ENCODE measurements around the gene XNDC1N. TPM values are rescaled to one million over a fixed set of nuclear protein-coding genes. Genes with fewer than 3 reads are reported as not detected.

Gene XNDC1N
- total and polyA plus RNA-seq, 8 donors = 5.6 to 9.9 (median 8.2) TPM

DNA sequence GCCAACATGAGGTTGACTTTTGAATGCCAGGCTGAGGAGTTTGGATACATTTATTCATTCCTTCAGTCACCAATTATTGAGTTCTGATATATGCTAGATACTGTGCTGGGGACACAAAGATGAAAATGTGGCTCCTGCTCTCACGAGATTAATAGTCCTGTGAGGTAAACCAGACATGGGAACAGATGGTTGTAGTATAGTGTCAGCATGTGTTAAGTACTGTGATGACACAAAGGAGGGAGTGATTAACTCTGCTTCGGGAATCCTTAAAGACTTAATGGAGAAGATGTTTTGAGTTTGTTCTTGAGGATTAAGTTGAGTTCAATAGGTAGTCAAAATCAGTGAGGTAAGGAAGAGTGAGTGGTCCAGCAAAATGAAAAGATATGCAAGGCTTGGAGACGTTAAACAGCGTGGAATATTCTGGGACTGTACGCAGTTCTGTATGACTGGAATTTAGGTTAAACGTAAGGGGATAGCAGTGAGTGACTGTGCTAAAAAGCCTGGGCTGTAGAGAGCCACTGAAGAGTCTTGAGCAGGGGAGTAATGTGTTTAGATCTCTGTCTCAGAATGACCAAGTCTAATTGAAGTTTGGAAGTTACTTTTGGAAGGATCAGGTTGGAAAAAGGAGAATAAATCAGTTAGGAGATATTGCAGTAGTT is 12.3 kb upstream of the XNDC1N start:
- no peaks in the 10 kb centered on the region for H3K27me3 ChIP-seq
- DNase-seq (no peak), ATAC-seq (no peak)
- H3K9me3 ChIP-seq = no peaks in the 10 kb centered on the region
- peaks cover 0 to 10% of the 10 kb centered on the region in 2 donors for H3K36me3 ChIP-seq
- intact Hi-C loops (cut with DNase I) = no loop called here
- no peak overlapping the region for H3K4me3 ChIP-seq
- TF ChIP-seq, protein P1, sequence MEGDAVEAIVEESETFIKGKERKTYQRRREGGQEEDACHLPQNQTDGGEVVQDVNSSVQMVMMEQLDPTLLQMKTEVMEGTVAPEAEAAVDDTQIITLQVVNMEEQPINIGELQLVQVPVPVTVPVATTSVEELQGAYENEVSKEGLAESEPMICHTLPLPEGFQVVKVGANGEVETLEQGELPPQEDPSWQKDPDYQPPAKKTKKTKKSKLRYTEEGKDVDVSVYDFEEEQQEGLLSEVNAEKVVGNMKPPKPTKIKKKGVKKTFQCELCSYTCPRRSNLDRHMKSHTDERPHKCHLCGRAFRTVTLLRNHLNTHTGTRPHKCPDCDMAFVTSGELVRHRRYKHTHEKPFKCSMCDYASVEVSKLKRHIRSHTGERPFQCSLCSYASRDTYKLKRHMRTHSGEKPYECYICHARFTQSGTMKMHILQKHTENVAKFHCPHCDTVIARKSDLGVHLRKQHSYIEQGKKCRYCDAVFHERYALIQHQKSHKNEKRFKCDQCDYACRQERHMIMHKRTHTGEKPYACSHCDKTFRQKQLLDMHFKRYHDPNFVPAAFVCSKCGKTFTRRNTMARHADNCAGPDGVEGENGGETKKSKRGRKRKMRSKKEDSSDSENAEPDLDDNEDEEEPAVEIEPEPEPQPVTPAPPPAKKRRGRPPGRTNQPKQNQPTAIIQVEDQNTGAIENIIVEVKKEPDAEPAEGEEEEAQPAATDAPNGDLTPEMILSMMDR (IDR thresholded peaks at IDR 0.05) = no peak
- H3K4me1 ChIP-seq = peaks cover 0 to 7% of the 10 kb centered on the region in 2 donors
- no peak overlapping the region for H3K27ac ChIP-seq

DNA sequence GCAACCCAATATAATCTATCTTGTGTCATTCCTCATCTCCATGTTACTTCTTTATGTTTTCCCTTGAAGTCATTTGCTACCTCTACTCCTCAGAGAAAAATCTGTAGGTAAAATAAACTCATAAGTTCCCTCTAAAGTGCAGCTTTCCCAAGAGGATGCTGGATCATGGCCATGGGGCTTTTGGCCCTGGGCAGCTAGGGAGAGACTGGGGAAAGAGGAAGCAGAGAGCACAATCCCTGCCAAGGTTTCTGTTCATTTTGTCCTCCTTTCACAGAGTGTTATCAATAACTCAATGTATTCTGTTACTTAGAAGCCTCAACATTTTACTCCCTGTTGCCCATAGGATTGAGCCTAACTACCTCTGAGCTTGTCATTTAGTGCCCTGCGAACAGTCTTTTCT is 9.4 kb upstream of the XNDC1N start:
- Histone ChIP-seq H3K27me3 (no peaks in the 10 kb centered on the region), H3K9me3 (no peaks in the 10 kb centered on the region), H3K4me3 (no peak overlapping the region), H3K27ac (no peak overlapping the region), H3K36me3 (peaks cover 0 to 10% of the 10 kb centered on the region in 2 donors), H3K4me1 (peaks cover 0 to 7% of the 10 kb centered on the region in 2 donors)
- intact Hi-C loops (cut with DNase I) = no loop called here
- DNase-seq (no peak), ATAC-seq (no peak)
- TF ChIP-seq, protein P1 (IDR thresholded peaks at IDR 0.05) = no peak

DNA sequence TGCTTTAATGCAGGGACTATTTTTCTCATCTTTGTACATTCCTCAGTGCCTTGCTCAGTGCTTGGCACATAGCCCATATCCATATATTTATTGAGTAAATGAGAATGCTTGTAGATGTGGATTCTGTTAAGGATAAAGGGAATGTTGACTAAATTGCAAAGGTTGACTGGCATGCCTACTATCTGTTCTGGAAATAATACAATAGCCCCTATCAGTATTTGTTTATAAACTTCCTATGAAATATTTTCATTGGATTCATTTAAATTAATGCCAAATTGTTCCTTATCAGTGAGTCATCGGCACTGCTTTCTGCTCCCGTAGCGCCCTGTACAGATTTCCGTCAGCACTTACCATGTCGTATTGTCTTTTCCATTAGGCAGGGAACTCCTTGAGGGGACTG is 8.4 kb upstream of the XNDC1N start:
- TF ChIP-seq, protein P1 (IDR thresholded peaks at IDR 0.05) = no peak
- no peaks in the 10 kb centered on the region for H3K9me3 ChIP-seq

DNA sequence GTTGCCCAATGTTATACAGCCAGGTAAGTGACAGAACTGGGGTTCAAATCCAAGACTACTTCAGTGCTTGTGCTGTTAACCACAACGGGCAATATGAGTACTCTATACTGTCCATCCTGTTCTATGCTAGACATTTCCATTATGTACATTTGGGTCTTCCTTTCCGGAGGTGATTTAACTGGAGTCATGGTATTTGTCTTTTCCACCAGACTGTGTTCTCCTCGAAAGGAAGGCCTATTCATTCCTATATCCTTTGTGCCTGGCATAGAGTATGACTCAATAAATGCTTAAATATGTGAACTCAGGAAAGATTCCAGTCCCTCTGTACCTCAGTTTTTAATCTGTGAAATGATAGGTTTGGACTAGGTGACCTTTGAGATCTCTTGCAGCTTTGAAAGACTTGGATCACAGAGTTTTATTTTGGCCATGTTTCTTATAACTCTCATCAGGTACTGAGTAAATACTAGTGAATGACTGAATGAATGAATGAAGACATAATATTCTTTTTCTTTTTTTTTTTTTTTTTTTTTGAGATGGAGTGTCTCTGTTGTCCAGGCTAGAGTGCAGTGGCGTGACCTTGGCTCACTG is 7.0 kb upstream of the XNDC1N start:
- ATAC-seq (no peak), DNase-seq (no peak)
- intact Hi-C loops (cut with DNase I) = no loop called here

More for the DNA sequence above, 8.4 kb upstream of the XNDC1N start:
- H3K36me3 ChIP-seq = peaks cover 0 to 10% of the 10 kb centered on the region in 2 donors
- no peak overlapping the region for H3K27ac ChIP-seq
- no peaks in the 10 kb centered on the region for H3K27me3 ChIP-seq
- ATAC-seq = no peak
- intact Hi-C loops (cut with DNase I) = no loop called here
- peaks cover 0 to 11% of the 10 kb centered on the region in 2 donors for H3K4me1 ChIP-seq
- H3K4me3 ChIP-seq = no peak overlapping the region
- no peak for DNase-seq

DNA sequence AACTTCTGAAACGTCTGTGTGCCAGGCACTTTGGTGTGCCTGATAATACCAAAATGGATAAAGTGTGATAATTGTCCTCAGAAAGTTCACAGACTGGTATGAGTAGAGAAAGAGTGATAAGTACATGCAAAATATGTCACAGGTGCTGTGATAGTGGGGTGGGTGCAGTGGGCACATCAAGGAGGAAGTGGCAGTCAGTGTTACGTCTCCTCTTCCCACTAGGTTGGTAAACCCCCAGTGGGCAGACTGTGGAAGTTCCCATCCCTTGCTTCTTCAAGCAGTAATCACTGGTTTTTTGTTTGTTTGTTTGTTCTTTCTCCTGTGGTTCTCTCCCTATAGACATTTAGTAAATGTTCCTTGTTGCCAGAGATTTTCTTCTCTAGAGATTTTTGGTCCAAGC is 5.8 kb upstream of the XNDC1N start:
- Histone ChIP-seq H3K9me3 (no peaks in the 10 kb centered on the region), H3K27me3 (no peaks in the 10 kb centered on the region), H3K27ac (no peak overlapping the region), H3K36me3 (peaks cover 0 to 10% of the 10 kb centered on the region in 2 donors), H3K4me1 (peaks cover 0 to 37% of the 10 kb centered on the region in 2 donors), H3K4me3 (no peak overlapping the region)
- intact Hi-C loops (cut with DNase I) = no loop called here
- DNase-seq (no peak), ATAC-seq (no peak)
- TF ChIP-seq, protein P1 (IDR thresholded peaks at IDR 0.05) = no peak

More for the DNA sequence above, 7.0 kb upstream of the XNDC1N start:
- peaks cover 0 to 25% of the 10 kb centered on the region in 2 donors for H3K4me1 ChIP-seq
- no peak overlapping the region for H3K4me3 ChIP-seq
- H3K27me3 ChIP-seq = no peaks in the 10 kb centered on the region
- TF ChIP-seq, protein P1 (IDR thresholded peaks at IDR 0.05) = no peak
- H3K27ac ChIP-seq = no peak overlapping the region
- peaks cover 0 to 10% of the 10 kb centered on the region in 2 donors for H3K36me3 ChIP-seq
- H3K9me3 ChIP-seq = no peaks in the 10 kb centered on the region

All from left lung (tissue), 10 donors.